Measurements from ENCODE around the gene MEF2A. TPM values are rescaled to one million over a fixed set of nuclear protein-coding genes. Genes with fewer than 3 reads are reported as not detected.

The MEF2A gene
- total and polyA plus RNA-seq, 2 donors (not counting 1 experiment from before 2014, with no cell fraction given): 44.0 to 102 TPM

DNA sequence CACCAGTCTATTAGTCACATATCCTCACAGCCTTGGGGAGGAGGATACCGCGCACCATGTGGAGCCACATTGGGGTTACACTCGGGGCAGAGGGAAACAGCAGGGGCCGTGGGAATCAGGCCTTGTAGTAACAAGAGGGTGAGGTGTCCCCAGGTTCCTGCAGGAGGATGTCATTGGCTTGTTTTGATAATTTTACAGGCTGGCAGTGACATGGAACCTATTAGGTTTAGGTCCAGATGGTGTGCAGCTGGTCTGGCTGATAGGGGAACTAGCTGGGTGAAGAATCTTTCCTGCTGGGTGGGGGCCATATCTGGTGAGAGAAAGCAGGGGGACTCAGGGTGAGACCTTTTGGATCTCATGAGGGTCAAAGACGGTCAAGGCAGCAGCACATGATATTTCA, 9.8 kb upstream of the MEF2A start:
- Histone ChIP-seq H2AFZ (ENCODE audit: insufficient read depth, low read depth, low read length, poor library complexity, severe bottlenecking) (peak overlapping the region; percentile 29), H3K4me2 (replicated peaks; ENCODE audit: low read depth, low read length, poor library complexity, severe bottlenecking) (peak overlapping the region; percentile 46), H3K9ac (ENCODE audit: low read length) (no peak overlapping the region), H3K27me3 (replicated peaks in 1 of 4; ENCODE audit: control extremely low read depth in 1 of 4, control insufficient read depth in 3 of 4, insufficient read depth in 4 of 4, low read length in 3 of 4) (no peaks in the 10 kb centered on the region), H3K4me3 (ENCODE audit: control extremely low read depth in 1 of 5, extremely low read depth in 1 of 5, insufficient read depth in 1 of 5, low read depth in 2 of 5, low read length in 4 of 5) (no peak overlapping the region), H3K27ac (ENCODE audit: low read length in 2 of 2) (peak overlapping the region; percentile 40 to 62), H3K9me3 (ENCODE audit: control extremely low read depth in 1 of 3, control insufficient read depth in 2 of 3, insufficient read depth in 1 of 3, low read length in 2 of 3) (no peaks in the 10 kb centered on the region), H3K36me3 (replicated peaks in 1 of 2; ENCODE audit: control extremely low read depth in 1 of 2, control insufficient read depth in 1 of 2, extremely low read depth in 1 of 2, insufficient read depth in 2 of 2, low read length in 1 of 2) (no peaks in the 10 kb centered on the region), H3K4me1 (ENCODE audit: control insufficient read depth in 2 of 2, insufficient read depth in 2 of 2, low read length in 2 of 2) (peaks cover 24 to 30% of the 10 kb centered on the region in 2 donors), H3K79me2 (ENCODE audit: control insufficient read depth, insufficient read depth, low read length) (no peaks in the 10 kb centered on the region), H4K20me1 (ENCODE audit: control insufficient read depth, insufficient read depth, low read length, poor library complexity, severe bottlenecking) (no peaks in the 10 kb centered on the region)
- Mint-ChIP-seq H3K27ac (peak overlapping the region; percentile 82), H3K4me1 (peaks cover 35% of the 10 kb centered on the region), H3K9me3 (ENCODE audit: insufficient read depth) (no peaks in the 10 kb centered on the region), H3K27me3 (no peaks in the 10 kb centered on the region), H3K4me3 (peak overlapping the region; percentile 57)
- intact Hi-C loops (cut with micrococcal nuclease): no loop called here
- TF ChIP-seq EZH2 (IDR thresholded peaks at IDR 0.05; ENCODE audit: borderline replicate concordance, insufficient read depth, low read depth, low read length, poor library complexity, severe bottlenecking): no peak
- TF ChIP-seq, protein P1, sequence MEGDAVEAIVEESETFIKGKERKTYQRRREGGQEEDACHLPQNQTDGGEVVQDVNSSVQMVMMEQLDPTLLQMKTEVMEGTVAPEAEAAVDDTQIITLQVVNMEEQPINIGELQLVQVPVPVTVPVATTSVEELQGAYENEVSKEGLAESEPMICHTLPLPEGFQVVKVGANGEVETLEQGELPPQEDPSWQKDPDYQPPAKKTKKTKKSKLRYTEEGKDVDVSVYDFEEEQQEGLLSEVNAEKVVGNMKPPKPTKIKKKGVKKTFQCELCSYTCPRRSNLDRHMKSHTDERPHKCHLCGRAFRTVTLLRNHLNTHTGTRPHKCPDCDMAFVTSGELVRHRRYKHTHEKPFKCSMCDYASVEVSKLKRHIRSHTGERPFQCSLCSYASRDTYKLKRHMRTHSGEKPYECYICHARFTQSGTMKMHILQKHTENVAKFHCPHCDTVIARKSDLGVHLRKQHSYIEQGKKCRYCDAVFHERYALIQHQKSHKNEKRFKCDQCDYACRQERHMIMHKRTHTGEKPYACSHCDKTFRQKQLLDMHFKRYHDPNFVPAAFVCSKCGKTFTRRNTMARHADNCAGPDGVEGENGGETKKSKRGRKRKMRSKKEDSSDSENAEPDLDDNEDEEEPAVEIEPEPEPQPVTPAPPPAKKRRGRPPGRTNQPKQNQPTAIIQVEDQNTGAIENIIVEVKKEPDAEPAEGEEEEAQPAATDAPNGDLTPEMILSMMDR (IDR thresholded peaks at IDR 0.05): no peak
- WGBS (ENCODE audit: insufficient coverage): 22% methylated on average over 4 of the region's 5 CpGs
- ChIA-PET CTCF (interaction anchor here (1.5 to 2.4 kb wide), 2 partner anchors 12 to 149 kb away, joined by 5 read pairs; no protein-coding TSS in a partner anchor), POLR2A (interaction anchor here (1.7 kb wide), 1 partner anchor 9 kb away, joined by 9 read pairs; the partner anchor contains the start of gene MEF2A)
- ATAC-seq (ENCODE audit: low read depth) (peak; percentile 84), DNase-seq (peak; percentile 54)

DNA sequence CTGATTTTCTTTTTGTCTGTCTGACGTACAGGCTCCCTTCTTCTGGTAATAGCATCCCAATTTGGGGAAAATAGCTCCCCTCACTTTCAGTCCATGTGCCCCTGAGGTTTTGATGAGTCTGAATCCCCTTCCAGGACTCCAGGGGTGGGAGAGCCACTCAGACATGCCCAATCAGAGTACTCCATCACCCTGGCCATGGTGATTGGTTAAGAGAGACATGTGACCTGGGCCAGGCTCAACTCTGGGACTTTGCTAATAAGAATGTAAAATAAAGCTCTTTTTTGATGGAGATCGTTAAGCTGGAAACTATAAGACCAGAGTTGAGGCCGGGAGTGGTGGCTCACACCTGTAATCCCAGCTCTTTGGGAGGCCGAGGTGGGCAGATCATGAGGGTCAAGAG, 9.2 kb upstream of the MEF2A start:
- ATAC-seq (ENCODE audit: low read depth): no peak
- WGBS (ENCODE audit: insufficient coverage): 96% methylated on average over 3 of the region's 4 CpGs
- POLR2A ChIA-PET: interaction anchor here (1.7 kb wide), 1 partner anchor 9 kb away, joined by 9 read pairs; the partner anchor contains the start of gene MEF2A

More for the DNA sequence above, 9.2 kb upstream of the MEF2A start:
- no peak overlapping the region for H3K9ac ChIP-seq (ENCODE audit: low read length)
- H3K27me3 ChIP-seq (replicated peaks in 1 of 4; ENCODE audit: control extremely low read depth in 1 of 4, control insufficient read depth in 3 of 4, insufficient read depth in 4 of 4, low read length in 3 of 4): no peaks in the 10 kb centered on the region
- CTCF ChIA-PET: interaction anchor here (1.3 to 2.4 kb wide), 3 partner anchors 12 to 148 kb away, joined by 5 read pairs; no protein-coding TSS in a partner anchor
- H3K4me3 Mint-ChIP-seq: peak overlapping the region; percentile 57
- H3K4me1 ChIP-seq (ENCODE audit: control insufficient read depth in 2 of 2, insufficient read depth in 2 of 2, low read length in 2 of 2): peaks cover 22 to 28% of the 10 kb centered on the region in 2 donors
- TF ChIP-seq, protein P1 (IDR thresholded peaks at IDR 0.05): no peak
- no peak for TF ChIP-seq EZH2 (IDR thresholded peaks at IDR 0.05; ENCODE audit: borderline replicate concordance, insufficient read depth, low read depth, low read length, poor library complexity, severe bottlenecking)
- H3K79me2 ChIP-seq (ENCODE audit: control insufficient read depth, insufficient read depth, low read length): no peaks in the 10 kb centered on the region
- no peaks in the 10 kb centered on the region for H3K36me3 ChIP-seq (replicated peaks in 1 of 2; ENCODE audit: control extremely low read depth in 1 of 2, control insufficient read depth in 1 of 2, extremely low read depth in 1 of 2, insufficient read depth in 2 of 2, low read length in 1 of 2)
- H4K20me1 ChIP-seq (ENCODE audit: control insufficient read depth, insufficient read depth, low read length, poor library complexity, severe bottlenecking): no peaks in the 10 kb centered on the region
- no peak for DNase-seq
- intact Hi-C loops (cut with micrococcal nuclease): no loop called here
- no peaks in the 10 kb centered on the region for H3K27me3 Mint-ChIP-seq
- peak overlapping the region in 1 of 2 donors; percentile 62 for H3K27ac ChIP-seq (ENCODE audit: low read length in 2 of 2)
- no peak overlapping the region for H2AFZ ChIP-seq (ENCODE audit: insufficient read depth, low read depth, low read length, poor library complexity, severe bottlenecking)
- H3K4me2 ChIP-seq (replicated peaks; ENCODE audit: low read depth, low read length, poor library complexity, severe bottlenecking): peak overlapping the region; percentile 46
- no peak overlapping the region for H3K4me3 ChIP-seq (ENCODE audit: control extremely low read depth in 1 of 5, extremely low read depth in 1 of 5, insufficient read depth in 1 of 5, low read depth in 2 of 5, low read length in 4 of 5)
- peaks cover 32% of the 10 kb centered on the region for H3K4me1 Mint-ChIP-seq
- no peaks in the 10 kb centered on the region for H3K9me3 ChIP-seq (ENCODE audit: control extremely low read depth in 1 of 3, control insufficient read depth in 2 of 3, insufficient read depth in 1 of 3, low read length in 2 of 3)
- no peaks in the 10 kb centered on the region for H3K9me3 Mint-ChIP-seq (ENCODE audit: insufficient read depth)
- peak overlapping the region; percentile 82 for H3K27ac Mint-ChIP-seq
